ENCODE measurements around the gene ARHGAP40. TPM values are rescaled to one million over a fixed set of nuclear protein-coding genes. Genes with fewer than 3 reads are reported as not detected.

ARHGAP40 gene
- total RNA-seq, 2 experiments from 2014 or later: not detected

DNA sequence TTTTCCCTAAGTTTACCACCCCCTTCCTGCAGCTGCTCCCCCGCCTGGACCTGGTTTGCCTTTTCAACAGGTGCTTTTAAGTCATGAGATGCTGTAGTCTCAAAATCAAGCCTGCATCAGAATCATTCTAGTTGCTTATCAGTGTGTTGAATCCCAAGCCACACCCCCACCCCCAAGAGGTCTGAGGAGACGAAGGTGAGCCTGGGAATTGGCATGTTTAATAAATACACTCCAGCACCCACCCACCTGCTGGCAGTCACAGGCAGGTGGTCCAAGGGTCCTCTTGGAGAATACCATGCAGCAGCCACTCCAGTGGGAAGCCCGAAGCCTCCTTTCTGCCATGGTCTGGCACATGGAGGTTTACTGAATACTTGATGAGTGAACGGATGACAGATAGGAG lies 21.7 kb upstream of the ARHGAP40 start:
- peaks cover 4% of the 10 kb centered on the region for H3K36me3 Mint-ChIP-seq (ENCODE audit: low read depth)
- no peaks in the 10 kb centered on the region for H3K4me1 Mint-ChIP-seq
- ChIA-PET CTCF (no interaction called here), POLR2A (no interaction called here)
- peaks cover 2% of the 10 kb centered on the region for H3K27me3 Mint-ChIP-seq
- H3K9me3 Mint-ChIP-seq: no peaks in the 10 kb centered on the region
- H3K27ac Mint-ChIP-seq: no peak overlapping the region
- DNase-seq: no peak
- H3K4me3 Mint-ChIP-seq: no peak overlapping the region

DNA sequence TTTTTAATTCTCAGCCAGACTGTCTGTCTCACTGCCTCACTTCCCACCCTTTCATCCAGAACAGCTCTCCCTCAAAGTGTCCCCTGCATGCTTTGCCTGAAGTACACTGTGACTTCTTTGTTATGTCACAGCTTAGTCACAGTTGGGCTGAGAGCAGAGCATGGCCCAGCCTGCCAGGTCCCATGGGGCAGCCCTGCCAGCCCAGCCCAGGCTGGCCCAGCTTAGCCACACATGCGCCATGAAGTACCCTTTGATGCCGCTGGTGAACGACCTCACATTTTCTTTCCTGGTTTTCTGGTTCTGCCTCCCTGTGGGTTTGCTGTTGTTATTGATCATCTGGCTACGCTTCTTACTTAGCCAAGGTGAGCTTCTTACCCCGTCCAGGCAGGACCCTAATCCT lies 20.6 kb upstream of the ARHGAP40 start, which contains the start of gene ADIG:
TSS of gene ADIG (plus strand) at position 185 of the 400 bp plus-strand sequence. CDS start at position 239, 54 bp downstream.
- Mint-ChIP-seq H3K4me1 (no peaks in the 10 kb centered on the region), H3K9me3 (no peaks in the 10 kb centered on the region), H3K27me3 (peaks cover 2% of the 10 kb centered on the region), H3K36me3 (ENCODE audit: low read depth) (no peaks in the 10 kb centered on the region), H3K4me3 (no peak within 1 kb of the TSS), H3K27ac (no peak within 1 kb of the TSS)
- no peak for DNase-seq
- POLR2A ChIA-PET: no interaction called here
- CTCF ChIA-PET: no interaction called here

DNA sequence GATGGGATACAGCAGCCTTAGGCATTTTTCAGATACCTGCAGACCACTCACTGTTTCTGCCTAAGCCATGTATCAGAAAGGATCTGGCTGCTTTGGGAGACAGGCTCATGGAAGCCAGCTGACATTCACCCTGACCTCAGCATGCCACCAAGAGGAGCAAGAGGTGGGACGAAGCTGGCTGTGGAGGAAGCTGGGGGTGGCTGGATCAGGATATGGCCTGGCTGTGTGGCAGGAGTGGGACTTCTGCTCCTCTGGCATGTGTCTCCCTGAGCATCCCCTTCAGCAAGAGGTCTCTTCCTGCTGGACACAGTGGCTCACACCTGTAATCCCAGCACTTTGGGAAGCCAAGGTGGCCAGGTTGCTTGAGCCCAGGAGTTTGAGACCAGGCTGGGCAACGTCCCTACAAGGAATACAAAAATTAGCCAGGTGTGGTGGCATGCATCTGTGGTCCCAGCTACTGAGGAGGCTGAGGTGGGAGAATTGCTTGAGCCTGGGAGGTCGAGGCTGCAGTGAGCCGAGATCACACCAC lies 19.7 kb upstream of the ARHGAP40 start:
- DNase-seq: no peak
- ChIA-PET CTCF (no interaction called here), POLR2A (no interaction called here)
- no peak overlapping the region for H3K4me3 Mint-ChIP-seq
- no peaks in the 10 kb centered on the region for H3K4me1 Mint-ChIP-seq
- H3K27ac Mint-ChIP-seq: no peak overlapping the region
- no peaks in the 10 kb centered on the region for H3K9me3 Mint-ChIP-seq
- H3K36me3 Mint-ChIP-seq (ENCODE audit: low read depth): no peaks in the 10 kb centered on the region
- H3K27me3 Mint-ChIP-seq: peaks cover 2% of the 10 kb centered on the region

DNA sequence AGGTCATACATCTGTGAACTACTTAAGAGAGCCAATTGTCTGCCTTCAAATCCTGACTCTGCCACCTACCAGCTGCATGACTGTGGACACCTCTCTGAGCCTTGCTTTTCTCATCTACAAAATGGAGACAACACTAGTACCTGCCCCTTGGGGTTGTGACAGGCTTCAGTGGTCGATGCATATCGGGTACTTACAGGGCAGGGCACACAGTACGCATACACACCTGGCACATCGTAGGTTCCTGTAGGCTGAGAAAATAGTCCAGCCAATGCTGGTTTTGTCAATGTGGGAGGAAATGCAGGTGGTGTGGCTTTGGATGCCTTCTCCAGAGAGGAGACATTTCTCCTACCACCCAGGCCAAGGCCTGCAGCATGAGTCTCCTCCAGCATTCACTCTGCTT lies 18.3 kb upstream of the ARHGAP40 start:
- Mint-ChIP-seq H3K27me3 (peaks cover 2% of the 10 kb centered on the region), H3K27ac (no peak overlapping the region), H3K4me1 (no peaks in the 10 kb centered on the region), H3K9me3 (no peaks in the 10 kb centered on the region), H3K4me3 (no peak overlapping the region), H3K36me3 (ENCODE audit: low read depth) (no peaks in the 10 kb centered on the region)
- no peak for DNase-seq
- CTCF ChIA-PET: no interaction called here
- POLR2A ChIA-PET: no interaction called here

DNA sequence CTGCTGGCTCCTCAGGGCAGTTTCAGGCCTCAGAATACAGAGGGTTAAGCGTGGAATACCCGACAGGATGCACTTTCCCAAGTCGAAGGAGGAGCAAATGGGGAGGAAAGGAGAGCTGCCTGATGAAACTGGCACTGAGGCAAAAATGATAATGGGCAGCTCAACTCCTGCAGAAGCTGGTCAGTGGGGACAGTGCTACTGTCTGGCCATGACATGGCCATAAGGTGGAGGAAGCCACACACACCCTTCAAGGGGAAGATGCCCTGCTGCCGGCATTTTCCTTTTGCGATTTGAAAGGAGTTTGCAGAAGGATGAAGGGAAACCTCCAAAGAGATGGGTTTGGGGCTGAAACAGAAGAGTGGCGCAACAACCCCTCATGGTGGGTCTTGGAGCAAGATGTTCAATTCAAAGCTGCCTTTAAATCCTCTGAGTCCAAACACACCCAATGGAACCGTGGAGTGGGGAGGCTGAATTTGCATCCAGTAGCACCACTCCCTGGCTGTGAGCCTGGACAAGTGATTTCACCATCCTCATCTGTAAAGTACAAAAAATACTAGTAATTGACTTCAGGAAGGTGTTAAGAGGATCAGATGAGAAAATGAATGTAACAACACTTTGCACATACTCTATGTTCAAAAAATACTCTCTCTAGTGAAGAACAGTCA lies 17.4 kb upstream of the ARHGAP40 start:
- Mint-ChIP-seq H3K36me3 (ENCODE audit: low read depth) (no peaks in the 10 kb centered on the region), H3K4me3 (no peak overlapping the region), H3K27me3 (peaks cover 2% of the 10 kb centered on the region), H3K9me3 (no peaks in the 10 kb centered on the region), H3K27ac (no peak overlapping the region), H3K4me1 (no peaks in the 10 kb centered on the region)
- ChIA-PET CTCF (no interaction called here), POLR2A (no interaction called here)
- no peak for DNase-seq

DNA sequence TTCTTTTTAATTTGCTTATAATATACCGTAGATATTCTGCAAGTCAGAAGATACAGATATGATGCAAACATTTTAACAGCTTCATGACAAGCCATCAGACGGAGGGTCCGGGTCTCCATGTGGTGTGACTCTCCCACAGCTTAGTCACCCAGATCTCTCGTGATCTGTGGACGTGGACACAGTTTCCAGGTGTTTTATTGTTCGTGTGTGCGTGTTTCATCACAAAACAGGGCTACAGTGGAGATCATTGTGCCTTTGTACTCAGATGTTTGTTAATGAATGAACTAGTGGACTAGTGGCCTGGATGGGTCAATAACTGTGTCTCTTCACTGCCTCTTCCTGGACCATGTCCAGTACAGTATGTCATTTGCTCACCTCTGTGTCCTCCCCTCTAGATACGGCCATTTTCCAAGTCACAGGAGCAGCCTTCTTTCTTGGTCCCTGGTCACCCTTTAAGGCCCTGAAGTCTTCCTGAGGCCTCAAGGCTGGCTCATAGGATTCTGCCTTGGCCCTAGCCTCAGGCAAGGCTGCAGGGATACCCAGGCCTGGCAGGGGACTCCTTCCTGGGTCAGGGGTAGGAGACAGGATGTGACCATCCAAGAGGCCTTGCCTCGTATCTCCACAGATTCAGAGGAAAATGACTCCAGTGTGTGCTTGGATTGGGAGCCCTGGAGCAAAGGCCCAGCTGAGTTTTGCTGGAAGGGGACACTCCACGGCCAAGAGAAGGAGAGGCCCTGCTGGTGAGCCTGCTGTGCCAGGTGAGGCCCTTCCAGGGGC lies 16.0 kb upstream of the ARHGAP40 start:
- no peak for DNase-seq
- H3K36me3 Mint-ChIP-seq (ENCODE audit: low read depth): no peaks in the 10 kb centered on the region

DNA sequence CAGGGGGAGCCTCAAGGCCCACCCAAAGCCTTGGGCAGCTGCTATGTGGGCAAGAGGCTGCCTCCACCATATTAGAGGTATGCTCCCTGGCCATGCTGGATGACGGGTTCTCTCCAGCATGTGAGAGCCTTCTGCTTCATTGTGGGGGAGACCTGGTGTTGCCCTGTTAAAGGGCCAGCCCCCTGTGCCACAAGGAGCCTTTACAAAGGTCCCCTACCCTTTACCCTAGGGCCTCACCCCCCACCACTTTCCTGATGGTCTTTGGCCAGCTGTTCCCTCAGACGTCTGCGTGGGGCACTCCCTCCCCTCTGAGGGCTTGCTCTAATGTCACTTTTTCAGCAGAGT lies 15.5 kb upstream of the ARHGAP40 start:
- H3K36me3 Mint-ChIP-seq (ENCODE audit: low read depth): no peaks in the 10 kb centered on the region
- no peak overlapping the region for H3K4me3 Mint-ChIP-seq
- ChIA-PET POLR2A (no interaction called here), CTCF (no interaction called here)
- DNase-seq: no peak
- H3K4me1 Mint-ChIP-seq: no peaks in the 10 kb centered on the region
- no peak overlapping the region for H3K27ac Mint-ChIP-seq
- peaks cover 2% of the 10 kb centered on the region for H3K27me3 Mint-ChIP-seq
- H3K9me3 Mint-ChIP-seq: no peaks in the 10 kb centered on the region

More for the DNA sequence above, 16.0 kb upstream of the ARHGAP40 start:
- H3K4me3 Mint-ChIP-seq: no peak overlapping the region
- ChIA-PET CTCF (no interaction called here), POLR2A (no interaction called here)
- H3K9me3 Mint-ChIP-seq: no peaks in the 10 kb centered on the region
- peaks cover 2% of the 10 kb centered on the region for H3K27me3 Mint-ChIP-seq
- H3K27ac Mint-ChIP-seq: no peak overlapping the region
- no peaks in the 10 kb centered on the region for H3K4me1 Mint-ChIP-seq

DNA sequence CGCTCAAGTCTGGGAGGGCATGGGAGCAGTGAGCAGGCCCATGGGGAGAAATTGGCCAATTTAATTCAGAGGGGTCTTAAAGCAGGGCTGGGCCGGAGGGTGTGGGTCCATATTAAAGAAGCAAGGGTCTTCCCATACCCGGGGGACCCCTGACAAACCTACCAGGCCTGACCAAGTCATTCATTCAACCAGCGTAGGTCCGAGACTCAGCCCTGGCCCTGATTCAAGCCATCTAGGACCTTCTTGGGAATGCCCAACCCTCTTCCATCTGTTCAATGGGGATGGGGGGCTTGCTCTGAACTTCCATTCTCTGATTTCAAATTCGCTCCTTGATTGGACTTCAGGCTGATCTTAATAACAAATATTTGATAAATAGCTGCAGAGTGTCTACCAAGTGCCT lies 13.3 kb upstream of the ARHGAP40 start:
- Mint-ChIP-seq H3K36me3 (ENCODE audit: low read depth) (no peaks in the 10 kb centered on the region), H3K4me1 (no peaks in the 10 kb centered on the region), H3K4me3 (no peak overlapping the region), H3K27me3 (peaks cover 2% of the 10 kb centered on the region), H3K9me3 (no peaks in the 10 kb centered on the region), H3K27ac (no peak overlapping the region)
- ChIA-PET POLR2A (no interaction called here), CTCF (no interaction called here)
- no peak for DNase-seq

DNA sequence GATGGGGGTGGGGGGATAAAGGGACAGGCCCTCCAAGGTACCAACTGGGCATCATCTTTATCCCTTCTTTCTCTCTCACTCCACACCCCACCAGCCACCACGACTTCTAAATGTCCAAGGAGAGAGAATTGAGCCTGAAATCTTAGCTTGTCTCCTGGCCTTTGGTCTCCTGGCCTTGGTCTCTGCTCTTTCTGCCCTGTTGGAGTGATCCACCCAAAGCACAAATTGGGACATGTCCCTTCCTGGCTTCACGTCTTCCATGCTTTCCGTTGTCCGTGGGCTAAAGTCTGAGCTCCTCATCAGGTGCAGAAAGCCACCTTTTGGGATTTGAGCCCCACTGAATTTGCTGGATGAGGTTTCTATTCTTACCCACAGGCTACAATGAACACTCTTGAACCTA lies 12.3 kb upstream of the ARHGAP40 start:
- Mint-ChIP-seq H3K27me3 (peaks cover under 1% of the 10 kb centered on the region), H3K4me3 (no peak overlapping the region), H3K36me3 (ENCODE audit: low read depth) (no peaks in the 10 kb centered on the region), H3K27ac (no peak overlapping the region), H3K9me3 (no peaks in the 10 kb centered on the region), H3K4me1 (no peaks in the 10 kb centered on the region)
- DNase-seq: no peak
- POLR2A ChIA-PET: interaction anchor here (0.7 kb wide), 1 partner anchor 228 kb away, joined by 3 read pairs; no protein-coding TSS in a partner anchor
- CTCF ChIA-PET: no interaction called here

DNA sequence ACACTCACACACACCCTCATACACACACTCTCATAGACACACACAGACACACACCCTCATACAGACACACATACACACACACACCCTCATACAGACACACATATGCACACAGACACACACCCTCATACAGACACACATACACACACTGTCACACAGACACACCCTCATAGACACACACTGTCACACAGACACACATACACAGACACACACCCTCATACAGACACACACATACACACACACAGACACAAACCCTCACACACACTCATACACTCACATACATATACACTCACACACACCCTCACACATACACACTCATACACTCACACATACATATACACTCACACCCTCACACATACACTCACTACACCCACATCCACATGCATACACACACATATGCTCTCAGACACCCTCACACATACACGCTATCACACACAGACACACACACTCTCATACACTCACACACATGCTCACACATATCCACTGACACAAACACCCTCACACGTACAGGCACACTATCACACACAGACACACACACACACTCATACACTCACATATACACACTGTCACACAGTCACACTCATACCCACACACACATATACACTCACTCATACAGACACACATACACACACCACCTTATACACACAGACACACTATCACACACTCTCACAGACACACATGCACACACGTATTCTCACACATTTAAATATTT lies 11.5 kb upstream of the ARHGAP40 start:
- H3K9me3 Mint-ChIP-seq: no peaks in the 10 kb centered on the region
- DNase-seq: no peak
- H3K4me3 Mint-ChIP-seq: no peak overlapping the region
- no peaks in the 10 kb centered on the region for H3K27me3 Mint-ChIP-seq
- no peaks in the 10 kb centered on the region for H3K36me3 Mint-ChIP-seq (ENCODE audit: low read depth)
- POLR2A ChIA-PET: no interaction called here
- H3K27ac Mint-ChIP-seq: no peak overlapping the region
- no peaks in the 10 kb centered on the region for H3K4me1 Mint-ChIP-seq
- CTCF ChIA-PET: no interaction called here

DNA sequence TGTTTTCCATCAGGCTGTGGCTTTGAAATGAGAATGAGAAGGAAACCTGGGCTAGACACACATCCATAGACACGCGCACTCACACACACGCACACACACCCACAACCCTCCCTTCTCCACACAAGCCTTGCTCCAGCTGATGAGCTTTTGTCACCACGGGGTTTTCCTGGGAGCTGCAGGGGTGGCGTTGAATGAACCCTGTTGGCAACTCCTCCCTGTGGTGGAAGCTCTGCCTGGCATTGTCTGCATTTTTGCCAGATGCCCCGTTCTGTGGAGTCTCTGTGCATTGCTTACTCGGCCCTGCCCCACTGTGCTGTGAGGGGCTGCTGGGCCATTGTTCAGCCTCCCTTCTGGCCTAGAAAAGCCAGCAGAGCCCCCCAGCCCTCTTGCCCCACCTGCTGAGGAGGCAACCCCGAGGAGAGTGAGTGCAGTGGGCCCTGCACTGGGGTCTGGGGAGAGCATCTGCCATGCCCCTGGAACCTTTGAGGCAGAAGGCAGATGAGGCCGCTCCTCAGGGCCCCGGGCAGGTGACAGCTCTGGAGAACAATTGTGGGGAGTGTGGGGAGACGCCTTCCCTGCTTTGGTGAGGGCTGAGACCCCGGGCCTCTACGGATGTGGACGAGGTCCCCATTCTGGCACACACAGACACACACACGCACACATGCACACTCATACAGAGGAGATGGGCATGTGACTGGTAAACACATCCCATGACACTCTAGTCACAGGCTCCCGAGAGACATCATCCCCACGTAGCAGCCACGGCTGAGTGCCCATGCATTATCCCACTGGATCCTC lies 10.7 kb upstream of the ARHGAP40 start:
- Mint-ChIP-seq H3K27me3 (no peaks in the 10 kb centered on the region), H3K4me1 (no peaks in the 10 kb centered on the region), H3K36me3 (ENCODE audit: low read depth) (no peaks in the 10 kb centered on the region), H3K27ac (no peak overlapping the region), H3K4me3 (no peak overlapping the region), H3K9me3 (no peaks in the 10 kb centered on the region)
- ChIA-PET CTCF (no interaction called here), POLR2A (no interaction called here)
- no peak for DNase-seq

DNA sequence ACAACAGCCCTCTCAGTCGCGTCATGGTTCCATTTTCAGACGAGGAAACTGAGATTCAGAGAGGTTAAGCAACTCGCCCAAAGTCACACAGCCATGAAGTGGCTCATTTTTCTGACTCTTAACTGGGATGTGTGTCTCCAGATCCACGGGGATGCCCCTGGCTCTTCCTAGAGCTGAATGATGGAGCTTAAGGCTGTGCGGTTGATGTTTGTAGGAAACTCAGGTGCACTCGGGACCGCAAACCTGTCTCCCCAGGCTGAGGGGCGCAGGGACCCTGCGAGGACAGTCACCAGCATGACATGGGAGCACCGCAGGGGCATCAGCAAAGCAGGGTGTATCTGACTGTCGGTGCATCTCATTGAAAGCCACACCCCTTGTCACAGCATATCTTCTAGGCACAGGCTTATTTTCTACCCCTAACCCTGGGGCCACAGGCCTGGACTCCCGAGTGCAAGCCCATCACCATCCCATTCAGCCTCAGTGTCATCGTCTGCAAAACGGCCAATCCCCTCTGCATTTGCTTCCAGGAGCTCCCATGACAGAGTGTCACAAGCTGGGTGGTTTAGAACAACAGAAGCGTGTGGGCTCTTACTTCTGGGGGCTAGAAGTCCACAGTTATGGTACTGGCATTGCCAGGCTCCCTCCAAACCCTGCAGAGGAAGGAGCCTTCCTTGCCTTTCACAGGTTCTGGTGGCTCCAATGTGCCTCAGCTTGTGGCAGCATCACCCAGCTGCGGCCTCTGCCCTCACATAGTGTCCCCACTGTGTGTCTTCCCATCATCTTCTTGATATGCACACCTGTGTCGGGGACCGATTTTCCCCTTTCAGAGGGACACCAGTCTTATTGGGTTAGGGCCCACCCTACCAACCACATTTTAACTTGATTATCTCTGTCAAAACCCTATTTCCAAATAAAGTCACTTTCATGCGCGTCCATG lies 9.9 kb upstream of the ARHGAP40 start:
- H3K36me3 Mint-ChIP-seq (ENCODE audit: low read depth): no peaks in the 10 kb centered on the region
- CTCF ChIA-PET: no interaction called here
- POLR2A ChIA-PET: no interaction called here
- DNase-seq: no peak
- no peaks in the 10 kb centered on the region for H3K4me1 Mint-ChIP-seq
- H3K9me3 Mint-ChIP-seq: no peaks in the 10 kb centered on the region
- no peaks in the 10 kb centered on the region for H3K27me3 Mint-ChIP-seq
- no peak overlapping the region for H3K4me3 Mint-ChIP-seq
- no peak overlapping the region for H3K27ac Mint-ChIP-seq
